ENCODE measurements around the gene SERINC3. TPM values are rescaled to one million over a fixed set of nuclear protein-coding genes. Genes with fewer than 3 reads are reported as not detected.

Gene SERINC3
- total and polyA plus RNA-seq, 2 of the 13 experiments (the other 11 are each of a cell fraction or from before 2014, with no cell fraction given), result 82.0 to 226 TPM

GRCh38 chr20:44521484-44522481 is at the start of gene SERINC3 (continued):
- peak; percentile 93 for TF ChIP-seq ZBTB37 (CRISPR knock-in tag; IDR thresholded peaks at IDR 0.05)
- no peak for TF ChIP-seq BATF2 (CRISPR knock-in tag; IDR thresholded peaks at IDR 0.05)
- TF ChIP-seq ZBTB43 (CRISPR knock-in tag; conservative IDR thresholded peaks at IDR 0.05), result peak; percentile 90
- no peak for TF ChIP-seq REXO4 (CRISPR knock-in tag; IDR thresholded peaks at IDR 0.05; ENCODE audit: borderline replicate concordance)
- peak; percentile 94; the same call in 1 of the 2 replicates for TF ChIP-seq ZSCAN29 (CRISPR knock-in tag; conservative IDR thresholded peaks at IDR 0.05)
- TF ChIP-seq WIZ (CRISPR knock-in tag; IDR thresholded peaks at IDR 0.05), result 0 out of 2 replicates have a peak, but pooled peaks have one; percentile 20
- no peak for TF ChIP-seq HHEX (CRISPR knock-in tag; IDR thresholded peaks at IDR 0.05)
- TF ChIP-seq TOE1 (CRISPR knock-in tag; IDR thresholded peaks at IDR 0.05), result no peak; the same call in none of the 2 replicates
- TF ChIP-seq ZNF512B (CRISPR knock-in tag; IDR thresholded peaks at IDR 0.05; ENCODE audit: borderline replicate concordance), result peak; percentile 93; the same call in 1 of the 2 replicates
- peak; percentile 86; the same call in 1 of the 2 replicates for TF ChIP-seq ETS1 (CRISPR knock-in tag; IDR thresholded peaks at IDR 0.05)
- peak; percentile 10; the same call in 1 of the 2 replicates for TF ChIP-seq KDM1A (CRISPR knock-in tag; IDR thresholded peaks at IDR 0.05)
- TF ChIP-seq DBP (CRISPR knock-in tag; IDR thresholded peaks at IDR 0.05; ENCODE audit: not compliant biosample characterization), result peak; percentile 90
- peak; percentile 97 for TF ChIP-seq ATF5 (CRISPR knock-in tag; IDR thresholded peaks at IDR 0.05; ENCODE audit: low read depth)
- no peak for TF ChIP-seq CHCHD3 (CRISPR knock-in tag; IDR thresholded peaks at IDR 0.05)
- peak; percentile 98 for TF ChIP-seq ZNF350 (CRISPR knock-in tag; IDR thresholded peaks at IDR 0.05; ENCODE audit: borderline replicate concordance, low read depth)
- peak; percentile 86 for TF ChIP-seq ATF7-NPFF (CRISPR knock-in tag; IDR thresholded peaks at IDR 0.05; ENCODE audit: low read depth)
- TF ChIP-seq ZNF543 (CRISPR knock-in tag; IDR thresholded peaks at IDR 0.05), result peak; percentile 85; the same call in 1 of the 2 replicates
